ENCODE results near the gene EID2.
A peak's percentile ranks its signal among the peaks of the same experiment; 100 is the strongest.

EID2 gene

GRCh38 chr19:39533003-39533512 is 6.9 kb downstream of the EID2 start:
- DNase-seq: no peak

GRCh38 chr19:39532233-39533002 is 7.5 kb downstream of the EID2 start, which contains the start of gene EID2B:
Gene EID2B (minus strand): TSS chr19:39532852. CDS start chr19:39532802, 50 bp downstream.
- peak; percentile 96 for DNase-seq

GRCh38 chr19:39531834-39532232 is 8.1 kb downstream of the EID2 start:
- no peak for DNase-seq

- no peak for DNase-seq
These were observed 14.8 kb downstream of the EID2 start for GRCh38 chr19:39525205-39525604.

GRCh38 chr19:39524495-39524894 is 15.5 kb downstream of the EID2 start:
- no peak for DNase-seq

GRCh38 chr19:39520541-39521484 is 19.1 kb downstream of the EID2 start:
- no peak for DNase-seq

- DNase-seq: no peak
These were observed 21.0 kb downstream of the EID2 start for GRCh38 chr19:39518975-39519374.

GRCh38 chr19:39518458-39518857 is 21.5 kb downstream of the EID2 start:
- no peak for DNase-seq

- DNase-seq: no peak
These were observed 22.5 kb downstream of the EID2 start for GRCh38 chr19:39517432-39517831.

- no peak for DNase-seq
These were observed 23.7 kb downstream of the EID2 start for GRCh38 chr19:39516270-39516669.

- DNase-seq: no peak
These were observed 24.3 kb downstream of the EID2 start for GRCh38 chr19:39515551-39516191.

GRCh38 chr19:39514840-39515550 is 25.0 kb downstream of the EID2 start, which contains the start of gene SELENOV:
Gene SELENOV (plus strand): TSS chr19:39515139. CDS start chr19:39515213, 74 bp downstream.
- DNase-seq: no peak

- DNase-seq: no peak
These were observed 27.0 kb downstream of the EID2 start for GRCh38 chr19:39512988-39513387.

GRCh38 chr19:39509233-39509632 is 30.7 kb downstream of the EID2 start:
- no peak for DNase-seq

GRCh38 chr19:39508629-39509028 is 31.3 kb downstream of the EID2 start:
- no peak for DNase-seq

- DNase-seq: no peak
These were observed 32.1 kb downstream of the EID2 start for GRCh38 chr19:39507715-39508364.

- DNase-seq: no peak
These were observed 32.8 kb downstream of the EID2 start for GRCh38 chr19:39506944-39507714.

GRCh38 chr19:39506598-39506943 is 33.4 kb downstream of the EID2 start:
- no peak for DNase-seq

- DNase-seq: no peak
These were observed 37.1 kb downstream of the EID2 start for GRCh38 chr19:39502640-39503417.

GRCh38 chr19:39501340-39501739 is 38.6 kb downstream of the EID2 start:
- DNase-seq: no peak

Data from NCI-H1694 (cell line).